RCC 7860 (cell line): Measurements from ENCODE around the gene NDUFS7.

Experiments
- DNase-seq: peaks from one replicate; pipeline ENCODE4 v3.0.0-alpha.2; 2015; ENCODE audit warnings: low spot score
- FAIRE-seq: peaks from 2 replicates; lab custom pipeline; 2012; peaks lifted over from hg19 to GRCh38; lab: Jason Lieb, UNC

The NDUFS7 gene

GRCh38 chr19:1364070-1364704 is 19.5 kb upstream of the NDUFS7 start:
- no peak for DNase-seq
- no peak for FAIRE-seq

- DNase-seq, result no peak
- no peak for FAIRE-seq
Measured at GRCh38 chr19:1365319-1366269, 18.1 kb upstream of the NDUFS7 start.

DNA sequence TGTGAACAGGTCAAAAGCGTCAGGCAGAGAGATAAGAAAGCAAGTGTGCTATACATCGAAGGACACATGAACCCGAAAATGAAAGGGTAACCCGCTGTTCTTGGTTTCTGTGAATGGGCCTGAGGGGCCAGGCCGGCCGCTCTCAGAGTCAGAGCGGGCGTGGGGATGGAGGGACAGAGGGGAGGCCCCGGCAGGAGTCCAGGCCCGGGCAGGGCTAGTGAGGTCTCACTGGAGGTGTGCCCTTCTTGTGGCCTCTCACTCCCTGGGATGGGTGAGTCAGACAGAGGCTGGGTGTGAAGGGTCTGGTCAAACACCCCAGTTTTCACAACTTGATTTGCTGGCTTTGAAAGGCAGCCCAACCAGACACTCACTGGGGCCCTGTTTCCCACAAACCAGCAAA is 17.4 kb upstream of the NDUFS7 start:
- FAIRE-seq (no peak), DNase-seq (no peak)

DNA sequence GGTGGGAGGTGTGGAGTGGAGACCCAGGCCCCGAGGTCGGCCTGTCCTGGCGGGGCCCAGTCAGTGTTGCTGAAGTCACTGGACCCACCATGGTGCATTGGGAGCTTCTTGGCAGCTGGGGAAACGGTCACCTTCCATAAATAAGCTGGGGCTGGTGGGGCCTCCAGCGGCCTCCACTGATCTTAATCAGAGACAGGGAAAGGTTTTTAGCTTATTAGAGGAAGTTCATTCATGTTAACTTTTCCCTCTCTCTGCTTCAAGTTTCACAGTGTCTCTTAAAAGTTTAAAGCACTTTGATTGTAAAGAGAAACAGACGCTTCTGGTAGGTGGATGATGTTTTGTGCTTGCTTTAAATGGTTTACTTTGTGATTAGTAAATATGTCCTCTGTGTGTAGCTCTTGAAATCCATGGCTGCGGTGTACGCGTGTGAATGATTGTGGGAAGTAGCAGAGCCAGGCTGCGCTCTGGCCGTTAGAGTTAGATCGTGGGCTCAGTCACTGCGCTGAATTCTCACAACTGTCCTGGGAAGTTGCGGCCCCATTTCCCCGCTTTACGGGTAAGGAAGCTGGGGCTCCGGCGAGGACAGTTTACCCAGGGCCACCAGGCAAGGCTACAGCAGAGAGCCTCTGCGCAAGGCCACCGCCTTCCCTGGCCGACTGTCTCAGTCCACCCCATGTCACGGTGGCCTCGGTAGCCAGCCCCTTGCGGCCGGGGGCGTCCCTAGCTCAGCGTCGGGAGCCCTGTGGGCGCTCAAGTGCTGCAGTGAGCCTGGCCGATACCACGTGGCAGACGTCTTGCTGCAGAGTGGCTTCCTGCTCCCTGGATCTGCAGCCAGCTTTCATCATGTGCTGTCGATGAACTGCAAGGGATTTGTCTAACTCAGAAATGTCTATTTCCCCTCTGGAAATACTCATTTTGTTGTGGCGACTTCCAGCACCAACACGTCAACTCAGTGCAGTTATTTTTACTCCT is 16.5 kb upstream of the NDUFS7 start:
- FAIRE-seq, result no peak
- no peak for DNase-seq

DNA sequence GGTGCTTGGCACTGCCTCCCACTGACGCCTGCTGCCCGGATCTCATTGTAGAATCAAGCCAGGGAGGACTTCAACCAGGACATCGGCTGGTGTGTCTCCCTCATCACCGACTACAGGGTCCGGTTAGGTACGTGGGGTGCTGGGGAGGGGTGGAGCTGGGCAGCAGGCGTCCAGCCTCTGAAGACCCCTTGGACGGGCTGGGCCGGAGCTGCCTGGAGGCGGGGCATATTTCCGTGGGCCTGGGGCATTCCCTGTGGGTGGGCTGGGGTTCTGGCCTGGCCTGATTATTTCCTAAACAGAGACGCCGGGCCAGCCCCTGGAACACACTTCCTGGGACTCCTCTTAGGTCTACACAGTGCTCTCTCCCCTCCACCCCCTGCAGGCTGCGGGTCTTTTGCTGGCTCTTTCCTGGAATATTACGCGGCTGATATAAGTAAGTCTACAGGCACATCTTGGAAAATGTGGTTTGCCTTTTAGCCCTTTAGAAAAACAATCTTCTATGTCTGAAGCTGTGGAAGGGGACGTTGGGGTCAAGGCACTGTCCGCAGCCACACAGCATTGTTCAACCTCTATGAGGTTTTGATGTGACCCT is 14.4 kb upstream of the NDUFS7 start:
- no peak for FAIRE-seq
- DNase-seq, result no peak

DNA sequence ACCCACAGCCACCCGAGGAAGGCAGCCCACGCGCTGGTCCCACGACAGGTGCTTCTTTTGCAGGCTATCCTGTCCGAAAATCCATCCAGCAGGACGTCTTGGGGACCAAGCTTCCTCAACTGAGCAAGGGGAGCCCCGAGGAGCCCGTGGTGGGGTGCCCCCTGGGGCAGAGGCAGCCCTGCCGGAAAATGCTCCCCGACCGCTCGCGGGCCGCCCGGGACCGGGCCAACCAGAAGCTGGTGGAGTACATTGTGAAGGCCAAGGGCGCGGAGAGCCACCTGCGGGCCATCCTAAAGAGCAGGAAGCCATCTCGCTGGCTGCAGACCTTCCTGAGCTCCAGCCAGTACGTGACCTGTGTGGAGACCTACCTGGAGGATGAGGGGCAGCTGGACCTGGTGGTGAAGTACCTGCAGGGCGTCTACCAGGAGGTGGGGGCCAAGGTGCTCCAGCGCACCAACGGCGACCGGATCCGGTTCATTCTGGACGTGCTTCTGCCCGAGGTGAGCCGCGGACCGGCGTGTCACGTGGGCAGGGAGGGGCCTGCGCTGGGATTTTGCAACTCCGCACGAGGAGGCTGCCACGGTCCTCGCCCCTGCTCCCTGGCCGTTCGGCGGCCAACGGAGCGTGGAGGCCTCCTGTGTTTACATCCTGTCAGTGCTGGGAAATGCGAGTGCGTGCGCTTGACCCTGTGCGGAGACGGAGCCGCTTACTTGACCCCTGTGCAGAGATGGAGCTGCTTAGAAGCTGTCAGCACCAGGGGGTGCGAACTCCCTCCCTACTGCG is 12.9 kb upstream of the NDUFS7 start:
- DNase-seq (no peak), FAIRE-seq (no peak)

DNA sequence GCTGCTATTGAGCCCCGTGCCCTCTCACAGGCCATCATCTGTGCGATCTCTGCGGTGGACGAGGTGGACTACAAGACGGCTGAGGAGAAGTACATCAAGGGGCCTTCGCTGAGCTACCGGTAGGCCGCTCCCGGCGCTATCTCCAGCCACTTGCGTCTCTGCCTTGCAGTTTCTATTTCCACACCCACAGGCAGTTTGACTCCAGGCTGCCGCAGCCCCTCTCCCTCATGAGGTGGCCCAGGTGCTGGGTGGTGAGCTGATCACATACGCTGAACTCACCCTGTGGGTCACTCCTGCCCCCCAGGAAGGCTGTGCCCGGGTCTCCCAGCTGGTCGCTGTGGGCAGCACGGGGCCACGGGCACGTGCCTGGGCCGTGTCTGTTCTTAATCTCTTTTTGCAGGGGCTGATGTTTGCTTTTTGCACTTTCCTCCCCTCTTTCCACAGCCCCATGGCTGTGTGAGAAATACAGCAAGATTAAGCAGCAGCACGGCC is 10.6 kb upstream of the NDUFS7 start:
- FAIRE-seq, result no peak
- no peak for DNase-seq

DNA sequence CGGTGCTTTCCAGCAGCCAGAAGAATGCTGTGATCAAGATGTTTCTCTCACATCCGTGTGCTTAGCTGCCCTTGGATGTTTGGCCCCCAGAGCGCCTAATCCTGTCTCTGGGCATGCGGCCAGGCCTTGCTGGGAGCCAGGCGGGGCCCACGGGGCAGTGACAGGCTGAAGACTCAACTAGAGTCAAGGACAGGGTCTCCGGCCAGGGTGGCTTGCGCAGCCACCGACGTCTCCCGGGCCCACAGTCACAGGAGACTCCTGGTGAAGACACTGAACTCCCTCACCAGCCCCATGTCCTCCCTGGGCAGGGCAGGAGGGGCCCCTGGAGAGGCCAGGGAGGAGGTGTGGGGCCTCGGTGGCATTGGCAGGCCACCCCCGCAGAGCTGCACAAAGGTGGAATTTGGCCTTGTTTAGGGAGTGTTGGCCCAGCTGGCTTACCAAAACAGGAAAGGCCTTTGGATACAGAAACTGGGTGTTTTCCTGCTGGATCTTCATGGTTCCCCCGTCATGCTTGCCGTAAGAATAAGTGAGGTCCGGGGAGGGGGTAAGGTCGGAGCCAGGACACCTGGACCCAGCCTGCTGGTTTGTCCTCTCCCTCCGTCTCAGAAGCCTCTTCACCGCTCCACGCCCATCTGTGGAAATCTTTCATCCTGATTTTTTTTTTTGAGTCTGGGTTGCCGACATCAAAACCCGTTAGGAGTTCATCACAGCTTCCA is 10.0 kb upstream of the NDUFS7 start:
- FAIRE-seq (no peak), DNase-seq (no peak)

DNA sequence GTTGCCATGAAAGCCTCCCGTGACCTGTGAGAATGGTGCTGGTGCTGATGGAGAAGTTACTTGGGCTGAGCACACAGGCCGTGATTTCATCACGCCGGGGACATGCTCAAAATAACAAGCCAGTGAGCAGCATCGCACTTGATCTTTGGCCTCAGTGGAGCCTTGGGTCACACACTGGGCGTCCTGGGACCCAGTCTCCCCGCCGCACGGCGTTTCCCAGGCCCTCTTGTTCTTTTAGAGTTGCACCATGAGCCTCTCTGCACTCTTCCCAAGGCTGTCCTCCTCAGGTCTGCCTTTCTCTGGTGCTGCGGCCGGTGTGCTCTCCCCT is 9.5 kb upstream of the NDUFS7 start:
- FAIRE-seq (no peak), DNase-seq (no peak)

DNA sequence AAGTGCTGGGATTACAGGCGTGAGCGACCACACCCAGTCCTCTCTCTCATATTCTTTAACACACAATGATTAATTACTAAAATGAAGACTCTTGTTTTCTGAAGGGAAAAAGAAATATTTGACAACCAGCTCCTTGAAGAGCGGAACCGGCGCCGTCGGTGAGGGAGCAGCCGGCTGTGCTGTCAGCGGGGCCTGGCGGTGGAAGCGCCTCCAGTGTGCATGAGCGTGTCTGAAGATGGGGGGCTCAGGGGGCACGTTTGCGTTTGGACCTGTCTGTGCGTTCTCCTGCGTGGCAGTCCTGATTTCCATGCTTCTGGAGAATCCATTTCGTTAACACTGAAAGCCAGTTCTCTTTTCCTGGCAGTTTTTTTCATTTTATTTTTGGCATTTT is 7.3 kb upstream of the NDUFS7 start:
- DNase-seq, result no peak
- FAIRE-seq, result no peak

GRCh38 chr19:1377176-1377964 is 6.3 kb upstream of the NDUFS7 start:
- no peak for FAIRE-seq
- no peak for DNase-seq

- FAIRE-seq, result no peak
- DNase-seq, result no peak
Measured at GRCh38 chr19:1377965-1378785, 5.5 kb upstream of the NDUFS7 start.

DNA sequence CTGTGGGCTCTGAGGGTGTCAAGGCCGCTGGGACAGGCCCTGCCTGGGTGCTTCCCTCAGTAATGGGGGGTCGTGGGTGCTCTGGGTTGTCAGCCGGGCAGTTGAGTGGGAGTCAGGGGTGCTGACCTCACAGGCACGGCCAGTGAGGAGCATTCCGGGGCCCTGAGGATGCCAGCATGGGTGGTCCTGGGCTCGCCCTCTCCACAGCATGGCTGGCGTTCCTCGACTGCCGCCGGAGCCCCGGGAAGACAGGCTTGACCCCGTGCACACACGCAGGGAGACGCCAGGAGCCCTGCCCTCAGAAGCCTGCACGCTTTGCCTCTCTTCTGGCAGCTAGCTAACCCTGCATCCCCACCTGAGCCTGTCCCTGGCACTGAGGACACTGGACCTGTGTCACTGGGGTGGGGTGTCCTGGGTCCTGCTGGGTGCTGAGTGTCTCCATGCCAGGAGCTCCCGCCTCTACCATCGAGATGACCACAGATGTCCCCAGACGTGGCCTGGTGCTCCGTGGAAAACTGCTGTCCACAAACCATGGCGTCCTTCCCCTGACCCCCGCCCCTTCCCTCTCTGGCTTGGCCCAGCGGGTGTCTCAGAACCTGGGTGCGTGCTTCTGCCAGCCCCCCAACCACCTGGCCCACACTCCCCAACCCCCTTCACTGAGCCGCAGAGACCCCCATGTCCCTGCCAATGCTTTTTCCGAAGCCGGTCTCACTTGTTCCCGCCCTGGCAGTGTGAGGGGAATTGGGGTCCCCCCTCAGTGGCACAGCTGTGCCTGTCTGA is 4.4 kb upstream of the NDUFS7 start:
- DNase-seq (no peak), FAIRE-seq (no peak)

GRCh38 chr19:1379961-1380489 is 3.7 kb upstream of the NDUFS7 start:
- no peak for DNase-seq
- no peak for FAIRE-seq

DNA sequence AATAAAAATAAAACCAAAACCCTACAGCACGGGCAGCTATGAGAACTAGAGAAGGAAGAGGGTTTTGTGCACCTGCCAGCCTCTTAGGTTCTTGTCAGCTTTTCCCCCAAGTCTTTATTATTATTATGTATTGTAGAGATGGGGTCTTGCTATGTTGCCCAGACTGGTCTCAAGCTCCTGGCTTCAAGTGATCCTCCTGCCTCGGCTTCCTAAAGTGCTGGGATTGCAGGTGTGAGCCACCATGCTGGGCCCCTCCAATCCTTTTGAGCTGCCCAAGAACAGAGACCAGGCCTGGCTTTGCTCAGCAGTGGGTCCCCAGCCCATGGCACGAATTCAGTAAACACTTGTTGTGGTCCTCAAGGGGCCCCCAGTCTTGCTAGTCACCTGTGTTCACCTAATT is 1.5 kb upstream of the NDUFS7 start:
- FAIRE-seq (no peak), DNase-seq (no peak)

- no peak for FAIRE-seq
- DNase-seq, result no peak
Measured at GRCh38 chr19:1383017-1383311, 743 bp upstream of the NDUFS7 start.

DNA sequence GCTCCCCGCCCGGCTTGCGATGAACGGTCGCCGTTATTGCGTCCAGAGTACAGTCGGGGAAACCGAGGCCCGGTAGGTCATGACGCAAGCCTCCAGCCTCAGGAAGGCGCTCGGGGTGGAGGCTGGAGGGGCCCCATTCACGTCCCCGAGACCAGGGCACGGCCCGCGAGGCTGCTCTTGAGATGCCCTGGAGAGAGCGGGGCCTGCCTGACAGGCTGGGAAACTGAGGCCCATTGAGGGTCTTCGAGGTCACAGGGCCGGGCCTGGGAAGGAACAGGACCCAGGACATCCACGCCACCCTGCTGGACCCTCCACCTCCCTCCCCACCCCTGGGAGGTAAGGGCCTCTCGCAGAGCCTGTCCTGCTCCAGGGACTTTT is 367 bp downstream of the NDUFS7 start:
- DNase-seq (no peak), FAIRE-seq (no peak)
